Nephron progenitor cell (in vitro differentiated cells): Measurements from ENCODE around the gene SLC49A3.

ENCODE experiments used
- DNase-seq: peaks from one replicate; pipeline ENCODE4 v3.0.0; 2021
- H3K27ac Mint-ChIP-seq: 2 replicates; pipeline ENCODE4 v1.8.0; 2021; ENCODE audit warnings: mild to moderate bottlenecking, moderate library complexity, mixed read lengths
- H3K27me3 Mint-ChIP-seq: 2 replicates; pipeline ENCODE4 v1.8.0; 2021; ENCODE audit warnings: mild to moderate bottlenecking, low read depth, mixed read lengths; ENCODE audit not compliant: poor library complexity
- H3K36me3 Mint-ChIP-seq: 2 replicates; pipeline ENCODE4 v1.8.0; 2021; ENCODE audit warnings: low read depth, mixed read lengths
- H3K4me1 Mint-ChIP-seq: 2 replicates; pipeline ENCODE4 v1.8.0; 2021; ENCODE audit warnings: mixed read lengths
- H3K4me3 Mint-ChIP-seq: 2 replicates; pipeline ENCODE4 v1.8.0; 2021; ENCODE audit warnings: mild to moderate bottlenecking, moderate library complexity, mixed read lengths
- H3K9me3 Mint-ChIP-seq: 2 replicates; pipeline ENCODE4 v1.8.0; 2021; ENCODE audit warnings: mild to moderate bottlenecking, moderate library complexity, mixed read lengths
- CTCF ChIP-seq: fragments of 200-600 bp; sonication (generic); IDR thresholded peaks from 2 replicates; pipeline ENCODE4 v1.5.0; 2021; ENCODE audit warnings: antibody characterized with exemption

The SLC49A3 gene

DNA sequence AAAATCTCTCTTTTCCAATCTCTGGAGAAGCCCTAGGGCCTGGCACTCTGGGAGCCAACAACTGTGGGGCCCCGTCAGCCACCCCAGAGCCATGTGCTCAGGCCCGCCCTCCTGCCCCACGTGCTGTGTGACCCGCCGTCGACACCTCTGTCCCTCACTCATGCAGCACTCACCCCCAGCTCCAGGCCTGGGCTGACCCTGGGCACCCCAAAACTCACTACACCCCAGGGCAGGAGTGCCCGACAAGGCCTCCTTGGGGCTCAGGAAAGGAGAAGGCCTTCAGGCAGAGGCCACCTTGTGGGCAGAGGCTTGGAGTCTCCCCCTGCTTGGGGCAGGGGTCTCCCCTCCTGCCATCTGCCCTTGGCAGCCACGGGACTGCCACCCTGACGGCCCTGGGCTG, 8.9 kb downstream of the SLC49A3 start:
- H3K4me3 Mint-ChIP-seq: peak overlapping the region; percentile 70
- DNase-seq: no peak
- H3K27me3 Mint-ChIP-seq: peaks cover 2% of the 10 kb centered on the region
- H3K36me3 Mint-ChIP-seq: no peaks in the 10 kb centered on the region
- H3K27ac Mint-ChIP-seq: no peak overlapping the region
- TF ChIP-seq CTCF: no peak
- peaks cover 22% of the 10 kb centered on the region for H3K4me1 Mint-ChIP-seq
- H3K9me3 Mint-ChIP-seq: no peaks in the 10 kb centered on the region

DNA sequence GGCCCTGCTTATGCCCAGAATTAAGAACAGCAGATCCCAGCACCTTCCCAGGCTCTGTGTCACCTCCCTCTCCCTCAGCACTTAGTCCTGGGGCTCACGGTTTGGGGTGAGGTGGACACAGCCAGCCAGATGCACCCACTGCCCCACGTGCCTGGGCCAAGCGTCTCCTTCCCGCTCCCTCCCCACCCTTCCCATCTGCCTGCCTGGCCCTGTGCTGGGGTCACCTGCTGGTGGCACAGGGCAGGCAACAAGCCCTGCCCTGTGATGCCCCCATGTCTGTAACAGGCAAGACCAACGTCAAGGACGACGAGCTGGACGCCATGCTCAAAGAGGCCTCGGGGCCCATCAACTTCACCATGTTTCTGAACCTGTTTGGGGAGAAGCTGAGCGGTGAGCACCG, 9.3 kb downstream of the SLC49A3 start:
- TF ChIP-seq CTCF: no peak
- H3K36me3 Mint-ChIP-seq: no peaks in the 10 kb centered on the region
- no peak overlapping the region for H3K4me3 Mint-ChIP-seq
- H3K27ac Mint-ChIP-seq: no peak overlapping the region
- peaks cover 2% of the 10 kb centered on the region for H3K27me3 Mint-ChIP-seq
- peaks cover 20% of the 10 kb centered on the region for H3K4me1 Mint-ChIP-seq
- no peak for DNase-seq
- no peaks in the 10 kb centered on the region for H3K9me3 Mint-ChIP-seq

DNA sequence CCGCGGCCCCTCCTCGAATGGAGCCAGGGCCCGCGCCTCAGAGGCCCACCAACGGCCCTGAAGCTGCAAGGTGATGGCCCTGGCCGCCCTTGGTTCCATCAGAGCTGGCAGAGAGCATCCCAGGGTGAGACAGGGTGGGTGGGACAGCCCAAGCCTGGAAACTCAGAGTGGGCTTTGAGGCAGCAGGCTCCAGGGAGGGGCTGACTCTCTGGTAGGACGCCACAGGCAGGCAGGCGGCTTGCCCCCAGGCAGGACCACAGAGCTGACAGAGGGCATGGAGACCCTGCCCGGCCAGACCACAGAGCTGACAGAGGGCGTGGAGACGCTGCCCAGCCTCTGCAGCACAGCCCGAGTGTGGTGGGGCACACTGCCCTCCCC, 9.9 kb downstream of the SLC49A3 start:
- DNase-seq: no peak
- Mint-ChIP-seq H3K9me3 (no peaks in the 10 kb centered on the region), H3K27me3 (peaks cover 2% of the 10 kb centered on the region), H3K4me1 (peaks cover 17% of the 10 kb centered on the region), H3K36me3 (no peaks in the 10 kb centered on the region), H3K4me3 (no peak overlapping the region), H3K27ac (no peak overlapping the region)
- TF ChIP-seq CTCF: no peak

GRCh38 chr4:678331-679103, 10.4 kb downstream of the SLC49A3 start:
- H3K9me3 Mint-ChIP-seq: no peaks in the 10 kb centered on the region
- H3K27ac Mint-ChIP-seq: no peak overlapping the region
- DNase-seq: no peak
- H3K27me3 Mint-ChIP-seq: peaks cover 2% of the 10 kb centered on the region
- H3K4me3 Mint-ChIP-seq: no peak overlapping the region
- H3K4me1 Mint-ChIP-seq: peaks cover 13% of the 10 kb centered on the region
- peaks cover 1% of the 10 kb centered on the region for H3K36me3 Mint-ChIP-seq
- no peak for TF ChIP-seq CTCF

GRCh38 chr4:677431-678293, 11.3 kb downstream of the SLC49A3 start:
- TF ChIP-seq CTCF: no peak
- Mint-ChIP-seq H3K4me3 (no peak overlapping the region), H3K4me1 (peaks cover 18% of the 10 kb centered on the region), H3K27me3 (peaks cover 2% of the 10 kb centered on the region), H3K36me3 (peaks cover 8% of the 10 kb centered on the region), H3K27ac (no peak overlapping the region), H3K9me3 (no peaks in the 10 kb centered on the region)
- DNase-seq: no peak
